Measurements from ENCODE around the gene MARK3.

MARK3 gene

DNA sequence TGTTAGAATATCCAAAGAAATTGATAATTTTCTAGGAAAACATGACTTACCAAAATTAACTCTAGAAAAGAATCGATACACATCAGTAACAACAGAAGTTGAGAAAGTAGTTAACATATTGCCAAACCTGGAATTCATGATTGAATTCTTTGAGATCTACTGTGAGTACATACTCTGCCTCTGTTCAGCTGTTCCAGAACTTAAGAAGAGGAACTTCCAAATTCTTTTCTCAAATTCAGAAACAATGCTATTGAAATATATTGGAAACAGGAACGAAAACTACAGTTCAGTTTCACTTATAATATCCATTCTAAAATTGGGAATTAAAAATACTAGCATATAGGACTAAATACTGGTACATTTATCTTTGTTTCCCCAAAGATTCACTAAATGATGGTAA lies 57.9 kb downstream of the MARK3 start:
- no peak for DNase-seq

DNA sequence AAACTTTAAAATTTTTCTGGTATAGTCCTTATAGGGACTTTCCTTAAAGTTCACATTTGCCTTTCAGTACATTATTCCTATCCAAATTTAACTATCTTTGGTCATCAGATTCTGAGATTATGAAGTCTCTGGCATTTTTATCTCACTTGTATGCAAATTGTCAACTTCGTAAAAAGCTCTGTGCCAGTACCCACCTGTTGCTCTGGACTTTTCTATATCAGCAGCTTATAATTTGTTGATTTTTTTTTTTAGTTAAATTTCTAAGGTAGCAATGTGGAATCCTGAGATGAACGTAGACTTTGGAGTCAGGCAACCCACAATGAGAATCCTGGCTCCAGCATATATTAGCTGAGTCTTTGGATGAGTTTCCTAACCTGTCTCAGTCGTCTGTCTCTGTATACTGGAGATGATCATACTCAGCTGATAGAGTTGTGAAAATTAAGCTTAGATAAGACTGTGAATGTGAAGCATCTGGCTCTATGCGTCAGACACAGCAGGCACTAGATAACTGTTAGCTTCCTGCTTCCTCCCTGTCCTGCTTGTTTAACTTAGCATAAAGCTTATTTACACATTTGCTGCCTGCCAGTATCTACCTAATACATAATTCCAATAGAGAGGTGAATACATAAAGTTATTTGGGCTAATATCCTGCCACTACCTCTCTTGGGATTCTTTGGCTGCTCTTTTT lies 59.8 kb downstream of the MARK3 start:
- peak; percentile 47 for DNase-seq

DNA sequence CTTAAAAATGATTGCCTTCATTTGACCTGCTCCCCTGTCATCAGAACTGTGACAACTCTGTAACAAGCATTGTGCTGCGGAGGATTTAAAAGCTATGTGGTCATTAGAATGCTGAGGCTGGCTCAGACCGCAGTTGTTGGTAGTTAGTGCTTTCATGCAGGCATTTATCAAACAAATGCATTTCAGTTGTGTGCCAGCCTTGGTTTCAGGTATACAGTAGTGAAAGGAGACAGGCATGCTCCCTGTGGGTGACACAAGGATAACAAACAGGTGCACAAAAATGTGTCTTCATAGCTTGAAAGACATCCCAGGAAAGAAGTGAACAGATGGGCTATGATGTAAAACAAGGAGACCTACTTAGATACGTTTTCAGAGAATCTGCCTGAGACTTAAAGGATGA lies 60.6 kb downstream of the MARK3 start:
- no peak for DNase-seq

DNA sequence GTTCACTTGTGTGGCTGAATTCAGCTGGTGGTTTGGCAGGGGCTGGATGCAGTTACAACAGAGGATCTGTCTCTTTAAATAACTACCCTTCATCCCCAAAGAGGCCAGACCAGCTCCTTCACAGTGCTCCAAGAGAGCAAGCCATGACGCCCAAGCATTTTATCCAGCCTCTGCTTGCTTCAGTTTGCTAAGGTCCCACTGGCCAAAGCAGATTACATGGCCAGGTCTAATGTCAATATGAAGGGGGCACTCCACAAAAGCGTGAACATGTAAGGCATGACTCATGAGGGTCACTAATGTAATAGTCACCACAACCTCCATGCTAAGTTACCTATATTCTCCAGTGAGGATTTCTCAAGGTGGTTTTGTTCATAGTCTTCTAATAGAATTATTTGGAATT lies 62.9 kb downstream of the MARK3 start:
- DNase-seq = no peak

DNA sequence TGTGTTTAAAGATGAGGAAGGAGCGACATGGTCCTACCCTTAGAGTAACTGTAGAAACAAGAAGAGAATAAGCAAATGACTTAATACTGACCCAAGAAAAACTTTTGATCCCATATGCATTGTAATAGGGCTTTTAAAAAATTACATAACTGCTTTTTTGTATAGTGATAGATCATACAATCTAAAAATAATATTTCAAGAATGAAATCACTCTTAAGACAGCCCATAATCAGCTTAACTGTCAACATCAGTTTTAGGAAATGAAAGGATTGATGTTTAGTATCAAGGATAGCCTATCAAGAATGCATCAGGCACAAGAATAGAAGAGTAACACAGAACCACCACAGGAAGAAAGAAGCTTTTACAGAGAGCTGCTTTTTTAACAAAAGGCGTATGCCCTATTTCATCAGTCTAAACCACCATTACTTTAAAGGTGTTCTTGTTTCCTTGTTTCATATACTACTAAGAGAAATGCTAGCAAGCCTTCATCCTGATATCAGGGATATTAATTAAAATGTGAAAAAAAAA lies 64.5 kb downstream of the MARK3 start:
- DNase-seq = no peak

DNA sequence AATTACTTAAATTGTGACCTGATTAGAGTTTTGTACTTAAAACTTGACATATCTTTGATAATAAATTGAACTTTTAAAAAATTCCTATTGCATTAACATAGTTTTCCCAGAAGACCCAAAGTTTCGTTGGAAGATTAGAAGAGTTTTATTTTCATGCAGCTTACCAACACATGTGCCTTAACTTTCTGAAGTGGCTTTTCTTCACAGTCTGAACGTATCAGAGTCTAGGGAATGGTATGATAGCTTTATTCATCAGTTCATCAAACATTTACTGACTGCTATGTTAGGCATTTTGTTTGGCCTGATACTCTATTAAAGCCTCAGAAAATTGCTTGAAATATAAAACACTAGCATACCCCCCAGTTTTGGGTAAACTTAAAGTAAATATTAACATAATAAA lies 65.2 kb downstream of the MARK3 start:
- DNase-seq = peak; percentile 22

DNA sequence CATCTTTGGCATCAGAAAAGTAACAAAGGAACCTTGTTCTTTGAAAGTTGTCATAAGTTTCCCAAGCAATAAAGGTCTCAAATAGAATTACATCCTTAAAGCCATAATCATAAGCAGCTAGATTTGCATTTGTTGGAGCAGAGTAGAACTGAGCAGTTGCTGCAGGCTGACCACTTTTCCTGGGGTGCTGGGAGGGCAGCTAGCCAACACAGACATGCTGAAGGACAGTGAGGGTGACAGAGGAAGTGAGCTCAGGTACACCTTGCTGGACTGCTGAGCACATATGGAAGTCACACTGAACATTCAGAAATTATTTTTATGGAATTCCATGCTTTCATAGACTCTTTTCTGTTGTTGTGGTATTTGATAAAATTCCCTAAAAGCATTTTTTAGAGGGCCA lies 66.2 kb downstream of the MARK3 start:
- DNase-seq = no peak

DNA sequence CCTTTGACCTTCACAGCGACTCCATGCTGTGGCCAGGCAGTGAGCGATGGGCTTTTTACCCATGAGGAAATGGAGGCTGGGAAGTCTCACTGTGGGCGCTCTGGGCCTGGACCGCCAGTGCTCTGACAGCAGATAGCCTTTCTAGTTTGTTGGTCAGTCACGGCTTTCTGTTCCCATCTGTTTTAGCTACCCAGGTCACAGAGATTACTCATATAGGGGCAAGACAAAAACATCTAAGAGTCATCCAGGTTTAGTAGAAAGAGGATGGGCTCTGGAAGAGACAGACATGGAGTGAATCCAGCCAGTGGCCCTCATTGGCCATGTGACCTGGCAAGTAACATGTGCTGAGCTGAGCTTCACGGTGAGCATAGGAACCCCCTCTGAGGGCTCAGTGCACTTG lies 68.6 kb downstream of the MARK3 start:
- no peak for DNase-seq

DNA sequence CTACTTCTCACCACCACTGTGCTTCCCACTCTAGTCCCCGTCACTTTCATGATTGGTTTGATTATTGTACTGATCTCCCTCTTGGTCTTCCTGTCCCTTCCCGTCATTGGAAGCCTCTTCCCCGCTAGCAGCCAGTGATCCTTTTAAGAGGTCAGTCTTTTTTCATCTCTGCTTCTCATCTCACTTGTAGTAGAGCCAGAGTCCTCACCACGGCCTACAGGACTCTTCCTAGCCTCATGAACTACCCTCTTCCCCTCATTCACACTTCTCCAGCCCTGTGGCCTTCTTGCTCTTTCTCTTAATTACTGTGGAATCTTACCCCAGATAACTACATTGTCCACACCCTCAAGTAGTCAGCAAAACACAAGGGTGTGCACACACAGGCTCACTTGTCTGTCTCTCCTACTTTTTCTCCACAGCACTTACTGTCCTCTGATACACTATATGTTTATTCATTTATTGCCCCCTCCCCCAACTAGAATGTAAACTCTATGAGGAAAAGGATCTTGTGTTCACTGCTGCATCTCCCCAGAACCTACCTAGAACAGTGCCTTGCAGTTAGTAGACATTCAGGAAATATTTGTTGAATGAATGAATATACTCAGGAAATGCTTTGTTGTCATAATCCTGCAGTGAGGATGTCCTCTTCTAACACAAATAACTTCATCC lies 71.1 kb downstream of the MARK3 start:
- peak; percentile 24 for DNase-seq

DNA sequence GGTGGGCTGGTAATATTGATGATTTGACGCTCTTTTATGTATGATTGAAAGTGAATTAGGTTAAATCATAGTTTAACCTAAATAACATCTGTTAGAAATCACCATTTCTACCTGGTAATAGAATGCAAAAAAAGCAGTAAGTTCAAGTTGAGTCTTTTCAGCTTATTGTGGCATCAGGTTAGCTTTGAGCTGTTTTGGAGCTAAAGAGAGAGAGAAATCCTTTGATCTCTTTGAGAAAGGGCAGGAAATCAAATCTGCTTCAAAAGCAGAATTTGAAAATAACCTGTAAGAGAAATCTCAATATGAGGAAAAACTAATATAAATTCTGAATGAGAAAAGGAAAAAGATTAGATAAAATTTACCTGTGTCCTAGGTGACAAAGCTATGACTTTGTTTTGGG lies 75.2 kb downstream of the MARK3 start:
- DNase-seq = no peak

DNA sequence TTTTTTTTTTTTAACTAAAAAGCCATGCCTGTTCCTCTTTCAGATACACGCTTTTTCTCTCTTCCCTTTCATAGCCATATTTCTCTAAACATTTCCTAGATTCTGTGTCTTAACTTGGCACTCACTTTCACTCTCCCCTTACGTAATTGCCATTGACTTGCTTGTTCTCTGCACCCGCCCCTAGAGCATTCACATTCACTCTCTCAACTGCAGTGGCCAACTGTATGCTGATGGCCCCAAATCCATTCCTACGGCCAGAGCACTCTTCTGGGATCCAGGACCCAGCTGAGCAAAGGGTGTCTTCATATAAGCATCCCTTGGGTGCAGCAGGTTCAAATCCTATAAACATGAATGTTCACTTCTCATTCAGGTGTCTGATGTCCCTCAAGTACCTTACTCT lies 77.9 kb downstream of the MARK3 start:
- DNase-seq = no peak

DNA sequence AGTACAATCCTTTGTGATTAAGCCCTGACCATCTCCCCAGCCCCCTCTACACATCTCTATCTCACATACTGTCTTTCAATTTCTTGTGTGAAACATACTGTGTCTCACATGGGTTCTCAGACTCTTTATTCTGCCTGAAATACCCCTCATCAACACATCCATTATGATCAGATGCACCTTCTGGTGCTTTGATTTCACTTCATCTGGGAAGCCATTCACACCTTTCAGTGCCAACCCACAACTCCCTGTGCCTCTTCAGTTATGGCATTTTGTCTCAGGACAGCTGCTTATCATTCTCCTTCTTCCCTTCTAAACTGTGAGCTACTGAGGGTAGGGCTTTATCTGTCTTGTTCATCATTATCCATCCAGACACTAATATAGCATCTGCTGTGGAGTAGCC lies 78.6 kb downstream of the MARK3 start:
- DNase-seq = no peak

DNA sequence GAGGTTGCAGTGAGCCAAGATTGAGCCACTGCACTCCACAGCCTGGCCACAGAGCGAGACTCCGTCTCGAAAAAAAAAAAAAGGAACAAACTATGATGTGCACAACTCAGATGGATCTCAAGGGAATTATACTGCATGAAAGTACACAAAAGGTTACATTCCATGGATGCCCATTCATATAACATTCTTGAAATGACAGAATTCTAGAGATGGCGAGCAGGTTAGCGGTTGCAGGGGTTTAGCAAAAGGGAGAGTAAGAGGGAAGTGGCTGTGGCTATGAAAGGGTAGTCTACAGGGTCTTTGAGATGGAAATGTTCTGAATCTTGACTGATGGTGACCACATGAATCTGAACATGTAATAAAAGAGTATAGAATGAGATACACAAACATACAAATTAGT lies 87.7 kb downstream of the MARK3 start:
- DNase-seq = peak; percentile 24

DNA sequence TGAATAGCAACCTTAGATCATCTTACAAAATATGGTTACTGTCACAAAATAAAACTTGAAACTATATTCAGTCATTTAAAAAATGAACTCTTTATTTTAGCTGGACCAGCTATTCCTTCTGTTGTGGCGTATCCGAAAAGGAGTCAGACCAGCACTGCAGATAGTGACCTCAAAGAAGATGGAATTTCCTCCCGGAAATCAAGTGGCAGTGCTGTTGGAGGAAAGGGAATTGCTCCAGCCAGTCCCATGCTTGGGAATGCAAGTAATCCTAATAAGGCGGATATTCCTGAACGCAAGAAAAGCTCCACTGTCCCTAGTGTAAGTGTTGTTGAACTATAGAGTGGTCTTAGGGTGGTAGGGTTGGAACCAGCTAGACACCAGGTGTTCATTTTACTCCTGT lies 89.7 kb downstream of the MARK3 start:
- DNase-seq = no peak

DNA sequence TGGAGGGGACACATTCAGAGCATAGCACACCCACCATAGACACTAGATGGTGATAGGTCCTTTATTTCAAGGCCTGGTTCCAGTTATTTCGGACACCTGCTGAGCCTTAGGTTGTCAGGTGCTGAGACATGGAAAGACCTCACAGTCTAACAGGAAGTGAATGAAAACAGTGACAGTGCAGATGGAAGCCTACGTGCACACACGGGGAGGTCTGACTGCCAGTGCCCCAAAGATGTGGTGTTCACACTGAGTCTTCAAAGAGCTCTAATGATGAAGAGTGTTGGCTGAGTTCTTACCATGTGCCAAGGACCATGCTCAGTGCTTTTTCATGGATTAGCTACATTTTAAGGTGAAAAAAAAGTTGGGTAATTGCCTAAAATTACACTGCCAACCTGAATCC lies 90.8 kb downstream of the MARK3 start:
- no peak for DNase-seq

DNA sequence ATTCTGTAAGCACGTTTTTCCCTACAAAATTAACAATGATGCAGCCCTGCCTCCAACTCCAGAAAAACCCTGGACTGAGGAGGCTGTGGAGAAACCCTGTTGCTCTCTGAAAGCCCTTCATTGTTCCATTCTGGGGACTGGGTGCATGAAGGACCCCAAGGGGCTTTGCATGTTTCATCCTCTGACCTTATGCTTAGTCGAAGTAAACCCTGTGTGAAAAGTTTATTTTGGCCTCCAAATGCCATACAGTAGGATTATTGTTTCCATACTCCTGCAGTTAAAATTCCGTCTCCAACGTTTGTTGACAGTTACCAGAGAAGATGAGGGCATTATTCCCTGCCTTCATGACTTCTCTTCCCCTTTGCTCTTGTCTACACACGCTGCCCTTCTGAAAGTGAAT lies 91.4 kb downstream of the MARK3 start:
- DNase-seq = no peak

DNA sequence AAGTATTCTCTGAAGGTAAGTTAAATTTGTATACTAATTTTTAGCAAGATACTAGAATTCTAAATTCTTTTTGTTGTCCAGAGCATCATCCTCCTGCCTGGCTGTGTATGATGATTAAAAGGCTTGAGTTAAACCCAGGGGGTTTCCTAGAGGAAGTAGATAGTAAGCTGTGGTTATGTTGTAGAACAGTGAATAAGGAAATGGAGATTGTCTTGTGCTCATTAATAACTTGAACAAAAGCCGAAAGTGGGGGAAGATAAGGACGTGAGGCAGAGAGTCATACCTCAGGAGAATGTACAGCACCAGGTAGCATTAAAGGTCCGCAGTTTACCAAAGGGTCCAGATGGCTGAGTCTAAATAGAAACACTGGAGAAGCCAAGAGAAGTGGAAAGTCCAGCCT lies 95.4 kb downstream of the MARK3 start:
- DNase-seq = no peak

DNA sequence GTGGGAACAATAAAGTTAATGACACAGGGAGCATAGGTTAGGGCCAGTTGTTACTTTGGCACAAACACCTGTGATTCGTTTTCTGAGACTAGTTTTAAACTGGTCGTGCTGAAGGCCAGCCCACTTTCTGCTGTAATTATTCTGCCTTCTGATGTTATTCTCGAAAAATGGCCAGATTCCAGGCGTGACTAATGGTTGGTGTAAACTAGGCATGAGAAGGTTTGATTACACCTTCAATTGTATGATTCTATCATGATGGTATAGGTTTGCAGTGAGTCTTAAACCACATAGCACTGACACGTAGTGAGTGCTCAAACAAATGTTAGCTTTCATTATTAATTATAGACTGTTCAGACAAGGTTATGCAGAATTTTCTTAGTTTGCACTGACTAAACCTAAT lies 98.4 kb downstream of the MARK3 start:
- DNase-seq = peak; percentile 87

DNA sequence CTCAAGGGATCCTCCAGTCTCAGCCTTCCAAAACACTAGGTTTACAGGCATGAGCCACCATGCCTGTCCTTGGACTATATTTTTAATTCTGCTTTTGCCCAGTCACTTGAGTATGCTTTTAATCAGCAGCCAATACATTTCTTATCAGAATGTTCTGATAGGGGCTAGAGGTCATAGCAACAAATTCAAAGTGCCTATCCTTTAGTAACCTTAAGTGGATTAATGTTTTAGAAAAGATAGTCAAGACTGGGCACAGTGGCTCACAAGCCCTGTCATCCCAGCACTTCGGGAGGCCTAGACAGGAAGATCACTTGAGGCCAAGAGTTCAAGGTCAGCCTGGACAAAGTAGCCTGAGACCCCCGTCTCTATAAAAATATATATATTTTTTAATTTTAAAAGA lies 100.3 kb downstream of the MARK3 start:
- no peak for DNase-seq

DNA sequence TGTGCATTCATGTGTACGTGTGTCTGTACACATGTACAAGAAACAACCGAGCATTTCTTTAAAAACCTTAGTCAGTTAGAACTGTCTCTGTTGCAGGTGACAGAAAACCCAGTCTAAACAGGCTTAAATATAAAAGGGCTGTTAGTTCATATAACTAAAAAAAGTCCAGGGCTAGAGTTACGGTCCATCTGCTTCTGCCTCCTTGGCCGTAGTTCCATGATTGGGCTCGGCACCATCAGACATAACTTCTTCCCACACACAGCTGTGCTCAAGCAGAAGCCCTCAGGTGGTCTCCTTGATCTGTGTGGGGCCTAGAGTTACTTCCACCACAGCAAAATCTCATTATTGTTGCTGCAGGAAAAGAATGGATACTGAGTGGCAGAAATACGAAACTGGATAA lies 102.9 kb downstream of the MARK3 start:
- DNase-seq = no peak

DNA sequence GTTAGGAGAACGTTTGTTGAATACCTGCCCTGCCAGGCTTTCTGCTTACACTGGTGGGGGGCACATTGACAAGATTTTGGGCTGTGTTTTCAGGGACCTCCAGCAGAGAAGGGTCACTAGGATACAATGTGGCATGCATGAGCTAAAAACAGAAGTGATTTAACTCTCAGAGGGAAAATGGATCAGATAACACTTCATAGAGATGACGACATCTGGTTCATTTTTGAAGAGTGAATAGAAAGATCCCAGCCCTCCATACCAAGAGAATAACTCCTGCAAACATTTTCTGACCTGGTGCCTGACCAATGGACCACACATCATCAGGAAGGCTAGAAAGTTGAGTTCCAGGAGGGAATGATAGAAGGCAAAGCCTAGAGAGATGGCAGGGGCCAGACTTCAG lies 103.7 kb downstream of the MARK3 start:
- DNase-seq = peak; percentile 48

DNA sequence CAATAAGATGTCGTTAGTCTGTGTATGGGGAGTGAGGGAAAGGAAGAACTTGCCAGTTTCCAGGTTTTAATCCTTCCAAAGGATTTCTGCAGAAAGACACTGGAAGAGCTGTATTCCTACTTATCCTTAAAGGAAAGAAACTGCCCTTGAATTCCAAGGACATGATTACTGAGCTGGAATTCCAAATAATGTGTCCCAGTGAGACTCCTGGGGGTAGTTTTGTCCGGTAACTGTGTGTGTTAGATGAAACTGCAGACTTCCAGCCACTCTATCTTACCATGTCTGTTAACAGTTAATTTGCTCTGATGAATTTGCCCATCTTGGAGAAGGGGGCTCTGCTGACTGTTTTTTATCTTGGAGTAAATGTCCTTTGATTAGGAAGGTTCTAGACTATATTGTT lies 104.4 kb downstream of the MARK3 start:
- DNase-seq = peak; percentile 22

DNA sequence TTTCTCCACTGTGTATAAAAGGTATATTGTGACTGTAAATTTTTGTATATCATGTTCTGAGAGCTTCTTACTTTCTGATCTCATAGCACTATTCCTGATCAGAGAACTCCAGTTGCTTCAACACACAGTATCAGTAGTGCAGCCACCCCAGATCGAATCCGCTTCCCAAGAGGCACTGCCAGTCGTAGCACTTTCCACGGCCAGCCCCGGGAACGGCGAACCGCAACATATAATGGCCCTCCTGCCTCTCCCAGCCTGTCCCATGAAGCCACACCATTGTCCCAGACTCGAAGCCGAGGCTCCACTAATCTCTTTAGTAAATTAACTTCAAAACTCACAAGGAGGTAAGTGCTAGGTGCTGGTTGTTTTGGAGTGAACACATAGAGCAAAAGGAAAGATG lies 106.5 kb downstream of the MARK3 start:
- no peak for DNase-seq

DNA sequence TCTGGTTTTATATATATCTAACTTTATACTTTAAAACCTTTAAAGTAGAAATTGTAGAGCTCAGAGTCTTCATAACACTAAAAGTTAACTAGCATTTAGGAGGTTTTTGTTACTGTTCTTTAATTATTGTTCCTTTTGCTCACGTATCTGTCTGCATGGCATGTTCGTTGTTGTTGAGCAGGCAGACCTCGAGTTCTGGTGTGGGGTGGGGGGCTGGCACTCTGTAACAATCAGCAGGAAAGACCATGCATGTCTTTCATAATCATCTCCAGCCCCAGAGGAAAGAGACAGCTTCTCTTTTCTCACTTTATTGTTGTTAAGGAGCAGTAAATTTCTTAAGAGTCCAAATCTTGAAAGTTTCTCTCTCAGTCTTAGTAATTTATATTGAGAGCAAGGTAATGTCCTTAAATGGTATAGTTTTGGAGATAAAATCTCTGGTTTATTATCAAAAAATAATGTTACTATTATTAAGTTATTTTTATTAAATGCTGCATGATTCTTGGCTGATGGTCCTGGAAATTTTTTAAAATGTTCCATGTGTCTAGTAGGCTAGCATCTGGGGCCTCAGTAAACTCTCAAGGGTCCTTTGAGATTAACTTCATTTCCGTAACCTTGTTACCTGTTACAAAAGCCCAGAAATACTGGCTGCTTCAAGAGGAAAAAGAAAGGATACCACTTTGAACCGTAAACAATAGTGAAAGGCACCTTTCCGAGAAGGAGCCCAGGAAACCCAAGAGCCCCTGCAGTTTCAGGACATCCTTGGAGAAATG lies 107.1 kb downstream of the MARK3 start:
- no peak for DNase-seq
